ENCODE measurements around the gene COLEC11. TPM values are rescaled to one million over a fixed set of nuclear protein-coding genes. Genes with fewer than 3 reads are reported as not detected.

Gene COLEC11
- total RNA-seq, 1 experiment from 2014 or later: 0.39 TPM

DNA sequence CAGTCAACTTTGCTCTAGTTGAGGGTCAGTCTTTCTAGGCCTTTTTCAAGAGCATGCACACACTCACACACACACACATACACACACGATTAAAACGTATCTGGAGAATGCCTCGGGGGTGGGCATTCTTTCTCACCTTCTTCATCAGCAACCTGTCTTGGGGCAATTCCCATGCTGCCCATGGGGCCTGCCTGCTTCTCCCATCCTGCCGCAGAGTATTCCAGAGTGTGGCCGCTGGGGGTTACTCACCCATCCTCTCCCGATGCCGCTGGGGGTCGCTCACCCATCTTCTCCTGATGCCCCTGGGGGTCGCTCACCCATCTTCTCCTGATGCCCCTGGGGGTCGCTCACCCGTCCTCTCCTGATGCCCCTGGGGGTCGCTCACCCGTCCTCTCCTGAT, 52.3 kb downstream of the COLEC11 start:
- no peak overlapping the region for H3K4me3 Mint-ChIP-seq

More for the DNA sequence above, 52.3 kb downstream of the COLEC11 start:
- H3T11ph ChIP-seq (ENCODE audit: low read length): no peak overlapping the region
- H3K9ac ChIP-seq (ENCODE audit: extremely low read depth, insufficient read length, low read length): no peak overlapping the region
- H3K4me2 ChIP-seq (ENCODE audit: insufficient read depth, insufficient read length, low read length): no peak overlapping the region
- TF ChIP-seq, protein P1, sequence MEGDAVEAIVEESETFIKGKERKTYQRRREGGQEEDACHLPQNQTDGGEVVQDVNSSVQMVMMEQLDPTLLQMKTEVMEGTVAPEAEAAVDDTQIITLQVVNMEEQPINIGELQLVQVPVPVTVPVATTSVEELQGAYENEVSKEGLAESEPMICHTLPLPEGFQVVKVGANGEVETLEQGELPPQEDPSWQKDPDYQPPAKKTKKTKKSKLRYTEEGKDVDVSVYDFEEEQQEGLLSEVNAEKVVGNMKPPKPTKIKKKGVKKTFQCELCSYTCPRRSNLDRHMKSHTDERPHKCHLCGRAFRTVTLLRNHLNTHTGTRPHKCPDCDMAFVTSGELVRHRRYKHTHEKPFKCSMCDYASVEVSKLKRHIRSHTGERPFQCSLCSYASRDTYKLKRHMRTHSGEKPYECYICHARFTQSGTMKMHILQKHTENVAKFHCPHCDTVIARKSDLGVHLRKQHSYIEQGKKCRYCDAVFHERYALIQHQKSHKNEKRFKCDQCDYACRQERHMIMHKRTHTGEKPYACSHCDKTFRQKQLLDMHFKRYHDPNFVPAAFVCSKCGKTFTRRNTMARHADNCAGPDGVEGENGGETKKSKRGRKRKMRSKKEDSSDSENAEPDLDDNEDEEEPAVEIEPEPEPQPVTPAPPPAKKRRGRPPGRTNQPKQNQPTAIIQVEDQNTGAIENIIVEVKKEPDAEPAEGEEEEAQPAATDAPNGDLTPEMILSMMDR (conservative IDR thresholded peaks at IDR 0.05): no peak
- no CpG with 5 or more reads among the region's 13 CpGs for WGBS (ENCODE audit: extremely low coverage, insufficient read length, low lambda C conversion rate)
- H3K23ac ChIP-seq (ENCODE audit: insufficient read length, low read depth, low read length): no peak overlapping the region
- H2BK120ac ChIP-seq (ENCODE audit: low read depth, low read length, poor library complexity, severe bottlenecking): no peak overlapping the region
- H2BK5ac ChIP-seq (ENCODE audit: insufficient read length, low read length): no peak overlapping the region
- H3K18ac ChIP-seq (ENCODE audit: insufficient read length, low read depth, low read length): no peak overlapping the region
- H4K91ac ChIP-seq (ENCODE audit: insufficient read length, low read depth, low read length): no peak overlapping the region
- Mint-ChIP-seq H3K36me3 (ENCODE audit: insufficient read depth in 1 of 3, low read depth in 3 of 3) (no peaks in the 10 kb centered on the region), H3K27me3 (ENCODE audit: low read depth) (peaks cover 16% of the 10 kb centered on the region), H3K4me1 (peaks cover 12 to 17% of the 10 kb centered on the region in 2 experiments), H3K27ac (no peak overlapping the region), H3K9me3 (no peaks in the 10 kb centered on the region; a peak in 1 of 5 replicates)
- H3K9me3 ChIP-seq (ENCODE audit: control insufficient read depth, low read depth, low read length): no peaks in the 10 kb centered on the region
- no peak overlapping the region for H4K5ac ChIP-seq (ENCODE audit: insufficient read length, low read depth, low read length)
- no peak overlapping the region for H3K56ac ChIP-seq (ENCODE audit: insufficient read length, low read depth, low read length)
- H2AFZ ChIP-seq (ENCODE audit: low read length): no peak overlapping the region
- H3K4me1 ChIP-seq (ENCODE audit: insufficient read depth, low read length): no peaks in the 10 kb centered on the region
- no peak overlapping the region for H2BK20ac ChIP-seq (ENCODE audit: low read depth, low read length, poor library complexity, severe bottlenecking)
- H2BK15ac ChIP-seq (ENCODE audit: low read depth, low read length): no peak overlapping the region
- no peak overlapping the region for H3K4ac ChIP-seq (ENCODE audit: low read depth, low read length)
- no peaks in the 10 kb centered on the region for H3K79me2 ChIP-seq (ENCODE audit: insufficient read depth, low read length)
- no peaks in the 10 kb centered on the region for H4K20me1 ChIP-seq (ENCODE audit: control insufficient read depth, insufficient read depth, insufficient read length)
- no peak overlapping the region for H3K14ac ChIP-seq (ENCODE audit: insufficient read depth, low read length)
- no peak overlapping the region for H2BK12ac ChIP-seq (ENCODE audit: insufficient read length, low read depth, low read length)
- peaks cover 2% of the 10 kb centered on the region for H3K23me2 ChIP-seq (ENCODE audit: insufficient read length, low read depth, low read length, poor library complexity, severe bottlenecking)
- H3K79me1 ChIP-seq (ENCODE audit: insufficient read depth, low read depth, low read length, poor library complexity, severe bottlenecking): no peaks in the 10 kb centered on the region
- no peak overlapping the region for H3K27ac ChIP-seq (ENCODE audit: insufficient read length, low read depth, low read length)
- no peak overlapping the region for H4K8ac ChIP-seq (replicated peaks; ENCODE audit: insufficient read length, low read depth, low read length)
- no peaks in the 10 kb centered on the region for H3K27me3 ChIP-seq (ENCODE audit: insufficient read depth, low read length)
- no peak overlapping the region for H2AK5ac ChIP-seq (ENCODE audit: insufficient read length, low read length)
- DNase-seq: no peak

Measured in H9 (cell line).